NCI-H1048 (cell line): ENCODE data around the gene DCAF10.
"Not testable (repeated sequence)": the region's sequence is repeated elsewhere in the genome, so short reads cannot be mapped to it uniquely, and the experiment has no call there.

ENCODE experiments used
- DNase-seq: peaks from one replicate; lab custom pipeline; 2025; lab: John Stamatoyannopoulos, UW

Gene DCAF10

GRCh38 chr9:37909326-37909725 lies 108.7 kb downstream of the DCAF10 start:
- DNase-seq: no peak

- not testable (repeated sequence) for DNase-seq
Observed at GRCh38 chr9:37909836-37910235, 109.2 kb downstream of the DCAF10 start.

- DNase-seq: no peak
Observed at GRCh38 chr9:37910271-37910670, 109.7 kb downstream of the DCAF10 start.

- DNase-seq: no peak
Observed at GRCh38 chr9:37911271-37911681, 110.7 kb downstream of the DCAF10 start.

GRCh38 chr9:37913480-37914153 lies 113.0 kb downstream of the DCAF10 start:
- DNase-seq: no peak

- no peak for DNase-seq
Observed at GRCh38 chr9:37914154-37914551, 113.6 kb downstream of the DCAF10 start.

GRCh38 chr9:37914701-37915358 lies 114.2 kb downstream of the DCAF10 start:
- no peak for DNase-seq

- no peak for DNase-seq
Observed at GRCh38 chr9:37915911-37916470, 115.4 kb downstream of the DCAF10 start.

GRCh38 chr9:37916471-37917312 lies 116.1 kb downstream of the DCAF10 start:
- DNase-seq: no peak
